Smooth muscle cell of the brain vasculature (primary cell): ENCODE data around the gene RTN4IP1.
"Not testable (repeated sequence)": the region's sequence is repeated elsewhere in the genome, so short reads cannot be mapped to it uniquely, and the experiment has no call there.

Source experiments
- DNase-seq: peaks from one replicate; pipeline ENCODE4 v3.0.0-alpha.2; 2012; ENCODE audit warnings: low read depth, low spot score

Gene RTN4IP1

DNA sequence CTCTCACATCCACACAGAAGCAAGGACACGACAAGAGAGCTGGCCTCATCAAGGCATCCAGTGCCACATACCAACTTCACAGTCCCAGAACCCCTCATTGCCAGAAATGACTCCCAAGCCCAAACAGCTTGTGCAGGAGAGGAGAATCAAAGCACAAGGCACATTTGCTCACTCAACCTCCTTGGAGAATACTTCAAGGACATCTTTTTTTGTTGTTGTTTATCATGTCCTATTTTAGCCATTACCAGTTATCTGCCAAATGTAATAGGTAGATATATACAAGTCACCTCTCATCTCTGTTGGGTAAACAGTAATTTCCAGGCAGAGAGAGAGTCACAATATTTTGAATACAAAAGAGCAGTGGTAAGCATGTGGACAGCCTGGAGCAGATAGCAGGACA lies 47.8 kb downstream of the RTN4IP1 start:
- no peak for DNase-seq

DNA sequence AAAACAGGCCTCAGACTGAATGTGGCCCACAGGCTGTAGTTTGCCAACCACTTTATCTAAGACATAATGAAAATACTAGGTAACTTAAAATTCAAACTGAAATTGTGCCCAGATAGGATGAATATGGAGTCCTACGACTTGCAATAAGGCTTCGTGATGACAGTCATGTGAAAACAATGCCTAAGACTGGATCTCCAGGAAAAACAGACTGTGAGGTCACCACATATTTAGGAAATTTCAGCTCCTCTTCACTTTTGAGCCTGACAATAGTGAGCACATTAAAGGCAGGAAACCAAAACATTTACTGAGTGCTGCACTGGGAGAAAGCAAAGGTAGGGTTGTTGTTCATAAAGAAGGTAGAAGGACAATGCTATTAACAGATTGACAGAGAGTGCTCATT lies 50.0 kb downstream of the RTN4IP1 start:
- DNase-seq: no peak

DNA sequence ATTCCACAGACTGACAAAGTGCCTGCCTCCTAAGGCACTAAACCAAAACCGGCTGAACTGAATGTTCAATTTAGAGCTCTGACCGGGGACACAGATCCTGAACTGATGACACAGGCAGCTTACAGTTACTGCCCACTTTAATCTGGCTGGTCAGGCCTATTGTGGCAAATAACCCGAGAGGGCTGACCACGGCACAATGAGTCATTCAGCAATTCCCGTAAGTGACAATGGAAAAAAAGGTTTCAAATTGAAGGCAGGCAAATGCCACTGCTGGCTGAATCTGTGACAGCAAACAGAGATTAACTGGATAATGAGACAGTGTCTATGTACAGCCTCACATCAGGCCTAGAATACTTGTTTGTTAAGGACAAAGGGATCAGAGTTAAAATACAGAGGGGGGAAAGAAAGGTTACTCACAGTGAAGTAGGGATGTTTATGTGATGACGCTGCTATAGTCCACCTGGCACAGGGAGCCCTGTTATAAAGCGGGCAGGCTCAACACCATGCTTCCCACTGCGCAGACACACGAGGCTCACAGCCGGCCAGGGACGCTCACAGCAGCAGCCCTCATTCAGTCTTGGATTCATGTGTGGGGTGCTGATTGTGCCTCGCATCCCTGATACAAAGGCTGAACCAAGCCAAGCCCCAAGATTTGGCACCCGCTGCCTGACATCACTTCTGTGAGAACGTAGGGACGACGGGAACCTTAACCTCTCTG lies 54.4 kb downstream of the RTN4IP1 start:
- no peak for DNase-seq

DNA sequence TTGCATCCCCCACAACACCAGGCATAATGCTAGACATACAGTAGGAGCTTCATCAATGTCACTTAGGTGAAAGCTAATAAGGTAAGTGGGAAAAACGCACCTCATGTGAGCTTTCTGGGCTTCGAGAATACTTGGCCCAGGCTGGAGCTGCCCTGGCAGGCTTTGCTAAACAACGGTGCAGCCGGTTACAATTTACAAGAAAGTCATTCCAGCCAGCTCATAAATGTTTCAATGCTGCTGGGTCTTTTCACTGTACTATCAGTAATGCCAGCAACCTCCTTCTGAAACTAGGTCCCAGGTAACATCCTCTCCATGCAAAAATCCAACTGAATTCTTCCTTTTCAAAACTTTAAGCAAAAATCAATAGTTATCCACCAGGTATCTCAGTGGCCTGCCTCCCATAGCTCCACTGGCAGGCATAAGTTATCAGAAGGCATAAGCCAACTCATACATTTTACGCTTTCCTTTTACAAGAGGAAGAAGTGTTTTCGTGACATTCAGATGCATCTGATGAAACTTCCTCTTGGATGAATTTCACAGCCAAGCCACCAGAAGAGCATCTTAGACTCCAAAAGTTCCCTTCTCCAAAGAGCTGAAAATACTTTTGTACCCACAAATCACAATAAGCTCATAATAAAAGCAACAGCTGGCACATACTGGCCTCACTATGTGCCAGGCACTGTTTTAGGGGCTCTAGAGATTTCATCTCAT lies 56.3 kb downstream of the RTN4IP1 start:
- no peak for DNase-seq

DNA sequence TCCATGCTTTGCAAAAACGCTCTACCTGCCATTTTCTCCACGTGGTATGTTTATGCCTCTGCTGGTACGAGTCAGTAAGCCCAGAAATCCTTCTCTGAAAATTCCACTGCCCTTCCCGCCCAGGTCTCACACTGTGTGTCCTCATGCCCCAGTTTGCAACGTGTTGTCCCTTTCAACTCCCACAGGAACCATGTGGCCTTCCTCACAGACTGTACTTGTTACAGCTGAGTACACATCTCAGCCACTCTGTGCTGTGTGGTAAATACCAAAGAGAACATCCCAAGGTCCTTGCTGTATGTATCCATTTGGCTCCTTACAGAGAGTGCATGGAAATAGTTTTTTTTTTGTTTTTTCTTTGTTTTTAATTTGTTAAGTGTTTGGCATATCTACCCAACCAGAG lies 56.9 kb downstream of the RTN4IP1 start:
- DNase-seq: no peak

DNA sequence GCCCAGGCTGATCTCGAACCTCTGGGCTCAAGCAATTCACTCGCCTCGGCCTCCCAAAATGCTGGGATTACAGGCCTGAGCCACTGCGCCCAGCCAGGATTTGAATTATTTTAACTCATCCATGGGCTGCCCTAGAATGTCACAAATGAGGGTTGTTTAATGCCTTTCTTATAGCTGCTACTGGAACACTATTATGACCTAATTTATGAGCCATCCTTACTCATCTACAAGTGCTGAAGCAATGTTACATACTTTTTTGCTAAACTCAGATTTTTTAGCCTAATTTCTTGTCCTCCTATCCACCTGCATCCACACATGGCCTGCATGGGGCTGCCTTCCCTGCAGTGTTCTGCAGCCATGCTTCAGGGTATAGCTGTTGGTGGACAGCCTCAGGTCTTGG lies 59.9 kb downstream of the RTN4IP1 start:
- no peak for DNase-seq

DNA sequence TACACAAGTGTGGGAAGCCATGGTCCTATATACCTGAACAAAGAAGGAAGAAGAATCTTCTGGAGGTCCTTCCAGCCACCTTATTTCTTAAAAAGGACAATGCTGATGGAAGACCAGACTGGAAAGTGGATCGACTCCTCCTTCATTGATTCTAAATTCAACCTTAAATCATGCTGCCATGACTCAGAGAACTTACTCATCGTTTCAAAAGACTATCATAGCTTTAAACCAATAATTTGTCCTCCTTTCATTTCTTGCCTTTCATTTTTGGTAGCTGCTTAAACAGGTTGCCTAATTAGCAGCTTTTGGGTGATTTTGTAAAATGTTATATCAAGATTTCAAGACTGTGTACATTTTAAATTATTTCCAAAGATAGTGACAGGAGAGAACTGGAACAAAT lies 60.8 kb downstream of the RTN4IP1 start:
- DNase-seq: no peak

DNA sequence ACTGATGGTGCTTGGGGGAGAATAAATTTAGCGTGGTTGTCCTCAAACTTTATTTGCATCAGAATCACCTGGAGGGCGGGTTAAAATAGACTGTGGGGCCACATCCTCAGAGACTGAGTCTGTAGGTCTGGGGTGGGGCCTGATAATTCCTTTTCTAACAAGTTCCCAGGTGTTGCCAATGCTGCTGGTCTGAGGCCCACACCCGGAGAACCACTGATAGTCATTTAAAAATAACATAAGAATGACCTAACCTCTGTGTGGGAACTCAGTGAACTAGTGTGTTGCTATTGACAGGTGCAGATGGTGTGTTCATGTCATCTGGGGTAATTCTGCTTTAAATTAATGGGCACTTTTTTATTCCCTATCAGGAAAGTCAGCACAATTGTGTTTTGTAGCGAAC lies 64.8 kb downstream of the RTN4IP1 start:
- DNase-seq: no peak

DNA sequence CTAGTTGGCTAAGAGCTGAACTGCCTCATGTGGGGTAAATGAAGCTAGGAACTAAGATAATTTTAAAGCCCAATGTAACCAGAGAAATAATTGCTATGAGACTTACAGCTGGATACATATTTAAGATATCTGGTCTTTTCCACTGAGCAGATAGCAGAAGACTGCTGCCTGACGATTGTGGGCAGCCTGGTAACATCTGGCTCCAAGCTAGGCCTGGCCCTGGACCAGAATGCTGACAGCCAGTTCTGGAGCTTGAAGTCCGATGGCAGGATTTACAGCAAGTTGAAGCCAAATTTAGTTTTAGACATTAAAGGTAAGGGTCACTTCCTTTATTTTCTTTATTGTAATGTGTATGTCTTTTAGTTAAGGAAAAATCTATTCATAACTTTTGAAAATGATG lies 65.7 kb downstream of the RTN4IP1 start:
- DNase-seq: no peak

DNA sequence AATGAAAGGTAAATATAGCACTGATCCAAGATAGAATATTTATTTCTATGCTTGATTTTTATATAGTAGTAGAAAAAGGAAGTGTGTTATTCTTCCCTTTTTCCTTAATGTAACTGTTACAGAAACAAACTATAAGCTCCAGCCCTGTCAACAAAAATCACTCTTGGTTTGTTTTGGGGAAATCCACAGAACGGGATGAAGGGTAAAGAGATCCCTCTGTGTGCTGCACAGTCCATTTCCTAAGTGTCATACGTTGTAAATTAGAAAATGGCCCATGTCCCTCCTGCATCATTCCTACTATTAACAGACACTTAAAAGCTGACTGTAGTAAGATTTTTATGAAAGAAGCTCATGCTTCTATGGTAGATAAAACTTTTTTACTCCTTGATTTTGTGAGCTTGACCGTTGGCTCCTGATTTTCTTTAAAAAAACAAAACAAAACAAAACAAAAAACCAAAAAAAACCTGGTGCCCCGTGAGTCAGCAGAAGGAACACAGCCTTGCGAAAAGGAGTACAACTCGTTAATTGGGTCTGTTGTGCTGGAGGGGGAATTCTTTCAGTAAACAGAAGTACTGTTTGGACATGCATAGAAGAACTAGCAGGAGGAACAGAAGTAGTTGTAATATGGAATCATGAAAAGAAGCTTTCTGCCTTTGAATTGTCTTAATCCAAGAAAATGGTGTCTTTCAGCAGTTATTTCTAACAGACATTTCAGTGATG lies 67.5 kb downstream of the RTN4IP1 start:
- DNase-seq: no peak

DNA sequence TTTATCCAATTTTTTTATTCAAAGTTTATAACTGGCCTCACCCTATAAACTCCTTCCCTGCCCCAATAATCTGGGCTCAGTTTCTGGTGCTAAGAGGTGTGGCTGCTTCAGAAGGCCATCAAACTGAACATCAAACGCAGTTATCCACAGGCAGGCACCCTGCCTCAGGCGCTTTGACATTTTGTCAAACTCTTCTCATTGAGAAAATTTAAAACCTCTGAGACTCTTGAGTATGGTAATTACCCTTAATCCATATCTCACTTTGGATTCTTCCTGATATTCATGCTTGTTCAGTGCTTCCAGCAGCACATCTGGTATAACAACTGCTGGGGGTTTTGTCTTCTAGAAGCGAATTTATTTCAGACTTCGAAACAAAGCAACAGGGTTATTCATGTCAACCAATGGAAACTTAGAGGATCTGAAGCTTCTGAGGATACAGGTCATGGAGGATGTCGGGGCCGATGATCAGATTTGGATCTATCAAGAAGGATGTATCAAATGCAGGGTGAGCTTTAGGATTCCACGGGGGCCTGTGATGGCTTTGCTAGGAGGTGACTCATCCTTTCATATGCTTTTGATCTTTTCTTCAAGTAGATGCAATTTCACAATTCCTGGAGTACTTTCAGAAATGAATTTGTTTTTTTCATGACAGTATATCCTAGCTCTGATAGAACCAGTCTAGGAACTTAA lies 68.2 kb downstream of the RTN4IP1 start:
- no peak for DNase-seq

DNA sequence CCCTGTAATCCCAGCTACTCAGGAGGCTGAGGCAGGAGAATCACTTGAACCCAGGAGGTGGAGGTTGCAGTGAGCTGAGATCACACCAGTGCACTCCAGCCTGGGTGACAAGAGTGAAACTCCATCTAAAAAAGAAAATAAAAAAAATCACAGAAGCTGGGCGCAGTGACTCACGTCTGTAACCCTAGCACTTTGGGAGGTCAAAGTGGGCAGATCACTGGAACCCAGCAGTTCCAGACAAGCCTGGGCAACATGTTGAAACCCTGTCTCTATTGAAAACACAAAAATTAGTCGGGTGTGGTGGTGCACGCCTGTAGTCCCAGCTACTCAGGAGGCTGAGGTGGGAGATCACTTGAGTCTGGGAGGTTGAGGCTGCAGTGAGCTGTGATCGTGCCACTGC lies 69.6 kb downstream of the RTN4IP1 start:
- DNase-seq: not testable (repeated sequence)

DNA sequence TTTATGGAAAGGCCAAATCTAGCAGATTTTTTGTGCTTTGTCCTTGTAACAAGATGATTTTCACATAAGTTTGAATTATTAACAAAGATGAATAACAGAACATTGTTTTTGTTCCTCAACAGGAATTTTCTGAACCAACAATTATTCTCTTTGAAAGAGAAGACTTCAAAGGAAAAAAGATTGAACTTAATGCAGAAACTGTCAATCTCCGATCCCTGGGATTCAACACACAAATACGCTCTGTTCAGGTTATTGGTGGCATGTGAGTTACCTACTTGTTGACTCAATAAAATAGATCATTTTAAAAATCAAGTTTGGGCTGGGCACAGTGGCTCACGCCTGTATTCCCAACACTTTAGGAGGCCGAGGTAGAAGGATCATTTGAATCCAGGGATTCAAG lies 70.9 kb downstream of the RTN4IP1 start:
- DNase-seq: no peak

DNA sequence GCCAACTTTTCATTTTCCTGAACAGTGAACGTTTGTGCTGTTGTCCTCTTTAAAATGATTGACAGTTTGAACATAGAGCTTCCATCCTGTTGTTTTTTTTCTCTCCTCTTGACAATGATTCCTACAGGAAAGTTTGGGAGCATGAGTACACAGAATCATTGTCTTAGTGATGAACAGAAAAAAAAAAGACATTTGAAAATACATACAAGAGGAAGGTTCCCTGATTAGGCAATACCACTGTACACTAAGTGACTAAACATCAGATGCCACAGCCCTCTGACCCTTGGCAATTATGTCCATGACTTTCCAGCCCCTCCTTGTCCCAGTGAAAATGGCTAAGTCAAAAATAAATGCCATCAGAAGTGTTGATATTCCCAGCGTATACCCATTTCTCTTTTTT lies 71.5 kb downstream of the RTN4IP1 start:
- DNase-seq: no peak

DNA sequence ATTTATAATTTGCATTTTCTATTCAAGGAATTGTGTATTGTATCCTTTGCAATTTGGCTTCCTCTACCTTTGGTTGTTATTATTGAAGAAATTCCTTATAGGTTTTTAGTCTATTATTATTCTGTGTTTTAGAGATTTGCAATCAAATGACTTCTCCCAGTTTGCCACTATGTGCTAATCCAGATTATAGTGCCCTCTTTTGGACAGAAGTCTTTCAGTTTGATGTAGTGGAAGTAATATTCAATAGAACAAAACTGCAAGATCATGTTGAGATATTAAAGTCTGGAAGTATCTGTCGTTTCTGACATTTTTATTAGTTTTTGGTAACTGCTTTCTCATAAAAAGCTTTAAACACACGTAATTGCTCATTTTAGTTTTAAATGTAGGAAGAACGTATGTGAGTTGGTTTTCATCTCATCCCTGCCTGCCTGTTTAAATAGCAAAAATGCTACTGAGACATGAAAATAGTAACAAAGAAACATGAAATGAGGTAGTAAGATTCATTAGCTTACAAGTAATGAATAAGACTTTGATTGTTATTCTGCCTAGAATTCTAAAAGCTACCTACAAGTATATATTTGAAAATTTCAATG lies 72.8 kb downstream of the RTN4IP1 start:
- DNase-seq: no peak

DNA sequence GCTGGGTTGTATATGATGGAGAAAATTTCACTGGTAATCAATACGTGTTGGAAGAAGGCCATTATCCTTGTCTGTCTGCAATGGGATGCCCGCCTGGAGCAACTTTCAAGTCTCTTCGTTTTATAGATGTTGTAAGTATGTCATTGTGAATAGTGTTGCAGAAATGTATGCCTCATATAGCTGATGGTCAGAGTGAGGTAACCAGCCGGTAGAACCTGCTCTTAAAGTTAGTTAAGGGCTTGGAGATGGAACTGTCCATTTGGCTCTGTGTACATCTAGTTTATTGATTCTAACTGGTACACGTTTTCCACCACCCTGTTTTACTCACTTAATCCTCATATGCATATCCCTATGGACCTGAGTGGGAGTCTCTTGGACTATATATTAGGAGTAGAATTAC lies 73.5 kb downstream of the RTN4IP1 start:
- no peak for DNase-seq

DNA sequence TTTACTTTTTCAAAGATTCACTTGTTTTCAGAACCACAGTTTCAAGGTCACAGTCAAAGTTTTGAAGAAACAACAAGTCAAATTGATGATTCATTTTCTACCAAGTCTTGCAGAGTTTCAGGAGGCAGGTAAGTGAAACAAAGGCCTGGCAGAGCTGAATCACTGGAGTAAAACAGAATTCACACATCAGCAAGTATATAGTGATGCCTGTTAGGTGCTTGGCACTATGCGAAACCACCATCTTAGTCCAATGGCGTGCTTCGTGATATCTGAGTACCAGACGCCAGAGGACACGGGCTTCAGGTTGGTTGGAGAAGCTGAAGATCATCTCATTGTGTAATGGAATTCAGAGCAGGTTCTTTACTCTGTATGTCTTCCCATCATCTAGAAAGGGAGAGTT lies 75.9 kb downstream of the RTN4IP1 start:
- DNase-seq: no peak

DNA sequence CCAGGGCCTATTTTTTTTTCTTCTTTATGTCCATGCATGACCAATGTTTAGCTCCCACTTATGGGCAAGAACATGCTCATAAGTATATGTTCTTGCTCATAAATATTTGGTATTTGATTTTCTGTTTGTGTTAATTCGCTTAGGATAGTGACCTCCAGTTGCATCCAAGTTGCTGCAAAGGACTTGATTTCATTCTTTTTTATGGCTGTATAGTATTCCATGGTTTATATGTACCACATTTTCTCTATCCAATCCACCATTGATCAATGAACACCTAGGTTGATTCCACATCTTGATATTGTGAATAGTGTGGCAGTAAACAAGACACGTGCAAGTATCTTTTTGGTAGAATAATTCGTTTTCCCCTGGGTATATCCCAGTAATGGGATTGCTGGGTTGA lies 78.1 kb downstream of the RTN4IP1 start:
- no peak for DNase-seq

DNA sequence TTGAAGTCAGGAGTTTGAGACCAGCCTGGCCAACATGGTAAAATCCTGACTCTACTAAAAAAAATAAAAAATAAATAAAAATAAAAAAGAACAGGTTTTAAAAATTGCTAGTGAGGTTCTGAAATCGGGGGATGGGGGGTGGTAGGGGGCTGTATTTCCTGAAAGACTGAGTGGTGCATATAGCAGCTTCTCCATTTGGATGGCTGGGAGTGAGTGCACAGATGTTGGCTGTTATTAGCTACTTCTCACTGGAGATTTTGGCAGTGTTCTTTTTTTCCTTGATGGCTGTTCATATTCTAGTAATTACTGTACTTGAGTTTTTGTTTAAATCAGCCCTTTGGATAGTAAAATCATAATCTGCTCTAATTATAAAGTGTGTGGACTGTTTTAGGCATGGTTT lies 79.8 kb downstream of the RTN4IP1 start:
- no peak for DNase-seq

DNA sequence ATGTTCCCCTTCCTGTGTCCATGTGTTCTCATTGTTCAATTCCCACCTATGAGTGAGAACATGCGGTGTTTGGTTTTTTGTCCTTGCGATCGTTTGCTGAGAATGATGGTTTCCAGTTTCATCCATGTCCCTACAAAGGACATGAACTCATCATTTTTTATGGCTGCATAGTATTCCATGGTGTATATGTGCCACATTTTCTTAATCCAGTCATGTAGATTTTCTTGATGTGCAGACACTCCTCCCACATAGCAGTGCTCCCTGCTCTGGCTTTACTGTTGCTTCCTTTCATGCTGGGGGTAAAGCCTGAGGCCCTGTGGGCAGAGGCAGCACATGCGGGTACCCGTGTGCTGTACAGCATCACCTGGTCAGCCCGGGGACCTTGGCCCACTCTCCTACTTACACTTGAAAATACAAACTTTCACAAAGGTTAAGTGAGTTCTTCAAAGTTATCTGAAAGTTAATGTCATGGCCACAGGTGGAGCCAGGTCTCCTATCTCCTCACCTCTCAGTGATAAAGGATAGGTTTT lies 80.3 kb downstream of the RTN4IP1 start:
- DNase-seq: not testable (repeated sequence)

DNA sequence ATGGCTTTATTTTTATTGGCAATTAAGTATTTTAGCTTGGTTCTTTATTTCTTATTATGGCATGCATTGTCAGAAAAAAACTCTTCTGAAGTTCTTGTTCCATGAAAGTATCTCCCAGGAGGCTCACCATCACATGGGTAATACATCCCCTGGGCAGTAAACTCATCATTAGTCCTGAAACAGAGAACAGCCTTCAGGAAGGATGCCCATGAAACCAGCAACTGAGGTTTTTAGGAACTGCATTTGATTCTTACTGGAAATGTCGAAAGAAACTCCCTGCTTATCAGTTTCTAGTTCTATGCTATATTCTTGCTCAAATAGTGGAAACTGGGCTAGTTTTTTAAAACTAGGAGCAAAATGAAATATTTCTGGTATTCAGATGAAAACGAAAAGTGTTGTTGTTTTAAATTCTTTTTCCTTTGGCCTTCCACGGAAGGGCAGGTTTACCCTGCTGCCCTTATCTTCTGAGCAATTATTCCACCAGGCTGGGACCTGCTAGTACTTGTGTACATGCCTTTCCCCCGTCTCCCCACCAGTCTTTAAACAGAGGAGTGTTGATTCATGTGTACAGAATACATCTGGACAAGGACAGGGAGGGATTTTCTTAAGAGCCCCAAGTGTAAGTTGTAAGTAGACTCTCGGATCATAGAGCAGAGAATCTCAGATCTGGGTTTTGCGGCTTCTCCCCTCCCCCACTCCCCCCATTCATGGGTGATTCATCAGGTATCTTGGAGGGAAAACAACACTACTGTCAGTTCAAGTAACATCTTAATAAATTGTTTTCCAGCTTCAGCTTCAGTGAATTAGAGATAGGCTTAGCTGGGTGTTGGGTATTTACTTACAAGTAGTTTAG lies 81.5 kb downstream of the RTN4IP1 start:
- DNase-seq: no peak
